Omental fat pad (tissue), 4 donors: Measurements from ENCODE around the gene EIF4E3. TPM values are rescaled to one million over a fixed set of nuclear protein-coding genes. Genes with fewer than 3 reads are reported as not detected.

Source experiments
- ATAC-seq: fragments of 150-250 bp; one replicate; pipeline ENCODE4 v1.9.1; 2016; ENCODE audit warnings: mild to moderate bottlenecking, moderate library complexity; ENCODE audit not compliant: low FRiP score
- DNase-seq: peaks from one replicate; pipeline ENCODE4 v3.0.0-alpha.2; 2019; ENCODE audit warnings: low spot score
- CTCF ChIP-seq, 3 donors: fragments of 450-650 bp; IDR thresholded peaks; one replicate each; pipeline ENCODE4 v1.5.1; 2016 to 2017; ENCODE audit warnings: antibody characterized with exemption in 3 of 3, mild to moderate bottlenecking in 3 of 3, moderate library complexity in 2 of 3
- total RNA-seq, 4 donors: library from RNA; depleted of rRNA; stranded (reverse); fragments of >200 nt; gene quantifications; one replicate each; pipeline ENCODE4 v1.1.0, GENCODE V29; 2016

The EIF4E3 gene
- total RNA-seq, 4 donors from 2014 or later: 20.3 to 31.7 (median 26.3) TPM

- DNase-seq: no peak
- ATAC-seq: no peak
- no peak for TF ChIP-seq CTCF (IDR thresholded peaks at IDR 0.05)
These were observed 83.5 kb downstream of the EIF4E3 start for GRCh38 chr3:71641674-71642073.

GRCh38 chr3:71640331-71640983 lies 84.7 kb downstream of the EIF4E3 start:
- DNase-seq: no peak
- no peak for ATAC-seq
- TF ChIP-seq CTCF (IDR thresholded peaks at IDR 0.05): no peak

- DNase-seq (no peak), ATAC-seq (no peak)
- TF ChIP-seq CTCF (IDR thresholded peaks at IDR 0.05): no peak
These were observed 88.7 kb downstream of the EIF4E3 start for GRCh38 chr3:71636482-71636881.

- DNase-seq (no peak), ATAC-seq (no peak)
- no peak for TF ChIP-seq CTCF (IDR thresholded peaks at IDR 0.05)
These were observed 89.2 kb downstream of the EIF4E3 start for GRCh38 chr3:71636001-71636400.

GRCh38 chr3:71634671-71635070 lies 90.5 kb downstream of the EIF4E3 start:
- ATAC-seq: no peak

GRCh38 chr3:71629711-71630110 lies 95.5 kb downstream of the EIF4E3 start:
- DNase-seq: no peak
- TF ChIP-seq CTCF (IDR thresholded peaks at IDR 0.05): no peak
- ATAC-seq: no peak

More at GRCh38 chr3:71634671-71635070, 90.5 kb downstream of the EIF4E3 start:
- TF ChIP-seq CTCF (IDR thresholded peaks at IDR 0.05): no peak
- DNase-seq: no peak

- DNase-seq (no peak), ATAC-seq (no peak)
- TF ChIP-seq CTCF (IDR thresholded peaks at IDR 0.05): no peak
These were observed 95.9 kb downstream of the EIF4E3 start for GRCh38 chr3:71629289-71629688.
